WTC11 (cell line): ENCODE measurements around the gene NRF1.

ENCODE experiments used
- CTCF ChIP-seq: fragments of 200-600 bp; IDR thresholded peaks from 2 replicates; pipeline ENCODE4 v1.8.0; 2022; ENCODE audit warnings: antibody characterized with exemption
- ELF4 ChIP-seq: sonication (generic); formaldehyde crosslinking; IDR thresholded peaks from 2 replicates; pipeline ENCODE4 v1.8.1; 2022; ENCODE audit warnings: low read depth, mild to moderate bottlenecking, moderate library complexity, missing genetic modification reagents
- ZNF263 ChIP-seq: sonication (generic); formaldehyde crosslinking; IDR thresholded peaks from 2 replicates; pipeline ENCODE4 v1.8.1; 2022; ENCODE audit warnings: low read depth, mild to moderate bottlenecking, moderate library complexity, missing genetic modification reagents
- TF ChIP-seq, protein P1 (sequence below): sonication (generic); formaldehyde crosslinking; IDR thresholded peaks from 2 replicates; pipeline ENCODE4 v1.8.1; 2022; ENCODE audit warnings: mild to moderate bottlenecking, moderate library complexity, missing genetic modification reagents

DNA sequence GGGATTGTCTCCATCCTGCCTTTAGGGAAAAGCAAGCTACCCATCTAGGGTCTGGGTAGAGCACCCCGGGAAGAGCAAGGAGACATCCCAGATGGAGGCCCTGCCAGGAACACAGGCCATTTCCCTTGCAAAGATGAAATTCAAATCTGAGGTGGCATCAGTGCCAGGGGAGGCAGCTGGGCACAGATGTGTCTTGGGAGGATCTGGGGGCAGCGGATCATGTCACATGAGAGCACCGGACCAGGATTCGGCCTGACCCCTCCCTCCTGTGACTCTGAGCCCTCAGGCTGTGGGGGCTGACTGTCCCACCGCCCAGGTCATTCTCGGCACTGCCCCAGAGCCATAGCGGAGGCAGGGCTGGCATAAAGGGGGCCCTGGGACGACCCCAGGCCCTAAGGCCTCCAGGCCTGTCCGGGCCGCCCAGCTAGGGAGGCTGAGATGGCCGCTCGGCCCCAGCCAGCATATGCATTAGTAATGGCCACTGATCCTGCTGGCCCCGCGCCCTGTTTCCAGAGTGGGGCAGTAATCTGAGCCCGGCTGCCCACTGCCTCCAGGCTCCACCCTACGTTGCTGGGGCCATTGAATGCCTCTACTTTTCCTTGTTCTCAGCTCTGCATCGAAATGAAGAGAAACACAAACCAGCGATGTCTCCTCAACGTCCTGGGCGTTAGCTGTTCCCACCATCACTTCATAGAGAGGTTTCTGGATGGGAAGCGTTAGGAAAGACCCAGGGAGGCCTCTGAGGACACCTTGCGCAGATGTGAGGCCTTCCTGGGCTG, 192.8 kb downstream of the NRF1 start:
- no peak for TF ChIP-seq CTCF
- TF ChIP-seq ELF4: no peak
- no peak for TF ChIP-seq ZNF263 (CRISPR knock-in tag)
- TF ChIP-seq, protein P1, sequence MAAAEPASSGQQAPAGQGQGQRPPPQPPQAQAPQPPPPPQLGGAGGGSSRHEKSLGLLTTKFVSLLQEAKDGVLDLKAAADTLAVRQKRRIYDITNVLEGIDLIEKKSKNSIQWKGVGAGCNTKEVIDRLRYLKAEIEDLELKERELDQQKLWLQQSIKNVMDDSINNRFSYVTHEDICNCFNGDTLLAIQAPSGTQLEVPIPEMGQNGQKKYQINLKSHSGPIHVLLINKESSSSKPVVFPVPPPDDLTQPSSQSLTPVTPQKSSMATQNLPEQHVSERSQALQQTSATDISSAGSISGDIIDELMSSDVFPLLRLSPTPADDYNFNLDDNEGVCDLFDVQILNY (CRISPR knock-in tag): no peak
